ENCODE results near the gene AGAP1.
"Not testable (repeated sequence)": the region's sequence is repeated elsewhere in the genome, so short reads cannot be mapped to it uniquely, and the experiment has no call there.

The AGAP1 gene

GRCh38 chr2:236054621-236055305 lies 560.9 kb downstream of the AGAP1 start:
- FAIRE-seq, result no peak
- DNase-seq (ENCODE audit: insufficient read length, low spot score), result no peak
- TF ChIP-seq SPI1 (IDR thresholded peaks at IDR 0.05; ENCODE audit: low read depth, low read length) (no peak), TAF1 (IDR thresholded peaks at IDR 0.05; ENCODE audit: low read depth, low read length) (no peak), POLR2AphosphoS5 (IDR thresholded peaks at IDR 0.05; ENCODE audit: low read depth, low read length) (no peak), POLR2A (IDR thresholded peaks at IDR 0.05; ENCODE audit: low read depth, low read length) (no peak), POU2F2 (IDR thresholded peaks at IDR 0.05; ENCODE audit: low read depth, low read length) (no peak), PAX5 (IDR thresholded peaks at IDR 0.05; ENCODE audit: insufficient read depth, low read length, severe bottlenecking) (no peak)

GRCh38 chr2:236055471-236055870 lies 561.6 kb downstream of the AGAP1 start:
- TF ChIP-seq TAF1 (IDR thresholded peaks at IDR 0.05; ENCODE audit: low read depth, low read length) (no peak), PAX5 (IDR thresholded peaks at IDR 0.05; ENCODE audit: insufficient read depth, low read length, severe bottlenecking) (no peak), POLR2AphosphoS5 (IDR thresholded peaks at IDR 0.05; ENCODE audit: low read depth, low read length) (no peak), SPI1 (IDR thresholded peaks at IDR 0.05; ENCODE audit: low read depth, low read length) (no peak), POLR2A (IDR thresholded peaks at IDR 0.05; ENCODE audit: low read depth, low read length) (no peak), POU2F2 (IDR thresholded peaks at IDR 0.05; ENCODE audit: low read depth, low read length) (no peak)

GRCh38 chr2:236056141-236056540 lies 562.3 kb downstream of the AGAP1 start:
- FAIRE-seq, result no peak
- no peak for DNase-seq (ENCODE audit: insufficient read length, low spot score)
- TF ChIP-seq POLR2AphosphoS5 (IDR thresholded peaks at IDR 0.05; ENCODE audit: low read depth, low read length) (no peak), SPI1 (IDR thresholded peaks at IDR 0.05; ENCODE audit: low read depth, low read length) (no peak)

More at GRCh38 chr2:236055471-236055870, 561.6 kb downstream of the AGAP1 start:
- FAIRE-seq (no peak), DNase-seq (ENCODE audit: insufficient read length, low spot score) (no peak)

- TF ChIP-seq POLR2AphosphoS5 (IDR thresholded peaks at IDR 0.05; ENCODE audit: low read depth, low read length) (no peak), POLR2A (IDR thresholded peaks at IDR 0.05; ENCODE audit: low read depth, low read length) (no peak), TAF1 (IDR thresholded peaks at IDR 0.05; ENCODE audit: low read depth, low read length) (no peak), PAX5 (IDR thresholded peaks at IDR 0.05; ENCODE audit: insufficient read depth, low read length, severe bottlenecking) (no peak)
- FAIRE-seq (no peak), DNase-seq (ENCODE audit: insufficient read length, low spot score) (no peak)
Observed at GRCh38 chr2:236057375-236057774, 563.5 kb downstream of the AGAP1 start.

GRCh38 chr2:236061497-236061896 lies 567.7 kb downstream of the AGAP1 start:
- FAIRE-seq (no peak), DNase-seq (ENCODE audit: insufficient read length, low spot score) (no peak)
- no peak for TF ChIP-seq PAX5 (IDR thresholded peaks at IDR 0.05; ENCODE audit: insufficient read depth, low read length, severe bottlenecking)
- TF ChIP-seq TAF1 (IDR thresholded peaks at IDR 0.05; ENCODE audit: low read depth, low read length), result no peak
- no peak for TF ChIP-seq SPI1 (IDR thresholded peaks at IDR 0.05; ENCODE audit: low read depth, low read length)
- TF ChIP-seq POLR2A (IDR thresholded peaks at IDR 0.05; ENCODE audit: low read depth, low read length), result no peak
- no peak for TF ChIP-seq POLR2AphosphoS5 (IDR thresholded peaks at IDR 0.05; ENCODE audit: low read depth, low read length)
- no peak for TF ChIP-seq POU2F2 (IDR thresholded peaks at IDR 0.05; ENCODE audit: low read depth, low read length)

- DNase-seq (ENCODE audit: insufficient read length, low spot score) (no peak), FAIRE-seq (no peak)
- no peak for TF ChIP-seq POLR2AphosphoS5 (IDR thresholded peaks at IDR 0.05; ENCODE audit: low read depth, low read length)
- TF ChIP-seq PAX5 (IDR thresholded peaks at IDR 0.05; ENCODE audit: insufficient read depth, low read length, severe bottlenecking), result no peak
- TF ChIP-seq POU2F2 (IDR thresholded peaks at IDR 0.05; ENCODE audit: low read depth, low read length), result no peak
- TF ChIP-seq POLR2A (IDR thresholded peaks at IDR 0.05; ENCODE audit: low read depth, low read length), result no peak
- TF ChIP-seq TAF1 (IDR thresholded peaks at IDR 0.05; ENCODE audit: low read depth, low read length), result no peak
Observed at GRCh38 chr2:236061899-236062298, 568.1 kb downstream of the AGAP1 start.

GRCh38 chr2:236062806-236063205 lies 569.0 kb downstream of the AGAP1 start:
- FAIRE-seq, result not testable (repeated sequence)

GRCh38 chr2:236063994-236064393 lies 570.2 kb downstream of the AGAP1 start:
- DNase-seq (ENCODE audit: insufficient read length, low spot score) (no peak), FAIRE-seq (no peak)
- TF ChIP-seq TAF1 (IDR thresholded peaks at IDR 0.05; ENCODE audit: low read depth, low read length) (no peak), POLR2AphosphoS5 (IDR thresholded peaks at IDR 0.05; ENCODE audit: low read depth, low read length) (no peak), PAX5 (IDR thresholded peaks at IDR 0.05; ENCODE audit: insufficient read depth, low read length, severe bottlenecking) (no peak), POLR2A (IDR thresholded peaks at IDR 0.05; ENCODE audit: low read depth, low read length) (no peak)

More at GRCh38 chr2:236062806-236063205, 569.0 kb downstream of the AGAP1 start:
- not testable (repeated sequence) for DNase-seq (ENCODE audit: insufficient read length, low spot score)

GRCh38 chr2:236065314-236066160 lies 571.7 kb downstream of the AGAP1 start:
- FAIRE-seq (no peak), DNase-seq (ENCODE audit: insufficient read length, low spot score) (no peak)
- TF ChIP-seq PAX5 (IDR thresholded peaks at IDR 0.05; ENCODE audit: insufficient read depth, low read length, severe bottlenecking) (no peak), POLR2A (IDR thresholded peaks at IDR 0.05; ENCODE audit: low read depth, low read length) (no peak), POLR2AphosphoS5 (IDR thresholded peaks at IDR 0.05; ENCODE audit: low read depth, low read length) (no peak), SPI1 (IDR thresholded peaks at IDR 0.05; ENCODE audit: low read depth, low read length) (no peak), POU2F2 (IDR thresholded peaks at IDR 0.05; ENCODE audit: low read depth, low read length) (no peak), TAF1 (IDR thresholded peaks at IDR 0.05; ENCODE audit: low read depth, low read length) (no peak)

GRCh38 chr2:236070236-236070635 lies 576.4 kb downstream of the AGAP1 start:
- TF ChIP-seq POLR2AphosphoS5 (IDR thresholded peaks at IDR 0.05; ENCODE audit: low read depth, low read length) (no peak), TAF1 (IDR thresholded peaks at IDR 0.05; ENCODE audit: low read depth, low read length) (no peak), PAX5 (IDR thresholded peaks at IDR 0.05; ENCODE audit: insufficient read depth, low read length, severe bottlenecking) (no peak), SPI1 (IDR thresholded peaks at IDR 0.05; ENCODE audit: low read depth, low read length) (no peak), POLR2A (IDR thresholded peaks at IDR 0.05; ENCODE audit: low read depth, low read length) (no peak), POU2F2 (IDR thresholded peaks at IDR 0.05; ENCODE audit: low read depth, low read length) (no peak)
- DNase-seq (ENCODE audit: insufficient read length, low spot score) (no peak), FAIRE-seq (no peak)
